HepG2 (cell line): Measurements from ENCODE around the gene AGO4. TPM values are rescaled to one million over a fixed set of nuclear protein-coding genes. Genes with fewer than 3 reads are reported as not detected.

Experiments
- CBFB ChIP-seq: sonication (generic); formaldehyde crosslinking; IDR thresholded peaks from 2 replicates; pipeline ENCODE4 v1.4.0; 2020; ENCODE audit warnings: missing genetic modification reagents
- FUBP1 ChIP-seq: sonication (generic); formaldehyde crosslinking; IDR thresholded peaks from 2 replicates; pipeline ENCODE4 v1.5.1; 2020; ENCODE audit warnings: missing genetic modification reagents, mild to moderate bottlenecking, borderline replicate concordance
- GABPB1 ChIP-seq: IDR thresholded peaks from 2 replicates; pipeline ENCODE4 v1.6.1; 2016; ENCODE audit warnings: mild to moderate bottlenecking, missing genetic modification reagents, moderate library complexity, missing compliant biosample characterization
- KDM3A ChIP-seq: IDR thresholded peaks from 2 replicates; pipeline ENCODE4 v1.6.1; 2018; ENCODE audit warnings: low read depth, missing compliant biosample characterization
- MAFK ChIP-seq, 2 experiments: IDR thresholded peaks in 1 of 2; conservative IDR thresholded peaks in 1 of 2; 2 replicates each; pipeline ENCODE4 v1.6.1; 2011; ENCODE audit warnings: improper control_type of control experiment in 2 of 2, low read length in 2 of 2
- MAX ChIP-seq: IDR thresholded peaks from 2 replicates; pipeline ENCODE4 v1.6.1; 2012; ENCODE audit warnings: inconsistent platforms
- MBD4 ChIP-seq: IDR thresholded peaks from 2 replicates; pipeline ENCODE4 v1.6.1; 2012; ENCODE audit warnings: low read length, inconsistent platforms, borderline replicate concordance
- PRDM15 ChIP-seq: sonication (generic); formaldehyde crosslinking; IDR thresholded peaks from 2 replicates; pipeline ENCODE4 v1.4.0; 2020; ENCODE audit warnings: missing genetic modification reagents
- SALL2 ChIP-seq: sonication (generic); formaldehyde crosslinking; IDR thresholded peaks from 2 replicates; pipeline ENCODE4 v1.8.1; 2023; ENCODE audit warnings: mild to moderate bottlenecking, missing genetic modification reagents, inconsistent platforms
- SIX4 ChIP-seq: sonication (generic); formaldehyde crosslinking; IDR thresholded peaks from 2 replicates; pipeline ENCODE4 v1.4.0; 2020; ENCODE audit warnings: missing genetic modification reagents
- STAG1 ChIP-seq: sonication (generic); formaldehyde crosslinking; IDR thresholded peaks from 2 replicates; pipeline ENCODE4 v1.4.0; 2020; ENCODE audit warnings: missing genetic modification reagents
- SYNCRIP ChIP-seq: fragments of 200-400 bp; formaldehyde crosslinking; IDR thresholded peaks from 2 replicates; pipeline ENCODE4 v1.6.1; 2018; ENCODE audit warnings: mild to moderate bottlenecking, low read depth, low read length; ENCODE audit not compliant: insufficient read depth
- TBL1XR1 ChIP-seq: fragments of 150-350 bp; IDR thresholded peaks from 2 replicates; pipeline ENCODE4 v1.6.1; 2014; ENCODE audit warnings: borderline replicate concordance, low read length; ENCODE audit not compliant: partially characterized antibody
- XBP1 ChIP-seq: sonication (generic); formaldehyde crosslinking; IDR thresholded peaks from 2 replicates; pipeline ENCODE4 v1.5.0; 2020; ENCODE audit warnings: missing genetic modification reagents
- ZMYM4 ChIP-seq: sonication (generic); formaldehyde crosslinking; IDR thresholded peaks from 2 replicates; pipeline ENCODE4 v1.8.1; 2023; ENCODE audit warnings: mild to moderate bottlenecking, missing genetic modification reagents
- ZNF251 ChIP-seq: sonication (generic); formaldehyde crosslinking; IDR thresholded peaks from 2 replicates; pipeline ENCODE4 v1.9.0; 2021; ENCODE audit warnings: mild to moderate bottlenecking, missing genetic modification reagents
- ZNF34 ChIP-seq: sonication (generic); formaldehyde crosslinking; IDR thresholded peaks from 2 replicates; pipeline ENCODE4 v1.4.0; 2020; ENCODE audit warnings: mild to moderate bottlenecking, missing genetic modification reagents, borderline replicate concordance
- ZNF576 ChIP-seq: sonication (generic); formaldehyde crosslinking; IDR thresholded peaks from 2 replicates; pipeline ENCODE4 v1.4.0; 2020; ENCODE audit warnings: mild to moderate bottlenecking, missing genetic modification reagents
- ZNF607 ChIP-seq: sonication (generic); formaldehyde crosslinking; IDR thresholded peaks from 2 replicates; pipeline ENCODE4 v1.5.1; 2020; ENCODE audit warnings: missing genetic modification reagents, mild to moderate bottlenecking, borderline replicate concordance
- ZNF615 ChIP-seq: sonication (generic); formaldehyde crosslinking; IDR thresholded peaks from 2 replicates; pipeline ENCODE4 v1.5.0; 2020; ENCODE audit warnings: mild to moderate bottlenecking, missing genetic modification reagents, borderline replicate concordance
- ZNF775 ChIP-seq: sonication (generic); formaldehyde crosslinking; IDR thresholded peaks from 2 replicates; pipeline ENCODE4 v1.4.0; 2020; ENCODE audit warnings: missing genetic modification reagents, mild to moderate bottlenecking, moderate library complexity, borderline replicate concordance
- ZNF776 ChIP-seq: sonication (generic); formaldehyde crosslinking; IDR thresholded peaks from 2 replicates; pipeline ENCODE4 v1.4.0; 2020; ENCODE audit warnings: mild to moderate bottlenecking, missing genetic modification reagents
- ZNF788 ChIP-seq: sonication (generic); formaldehyde crosslinking; IDR thresholded peaks from 2 replicates; pipeline ENCODE4 v1.5.0; 2020; ENCODE audit warnings: mild to moderate bottlenecking, missing genetic modification reagents, borderline replicate concordance
- ZSCAN30 ChIP-seq: sonication (generic); formaldehyde crosslinking; IDR thresholded peaks from 2 replicates; pipeline ENCODE4 v1.5.0; 2020; ENCODE audit warnings: mild to moderate bottlenecking, missing genetic modification reagents
- ZZZ3 ChIP-seq: sonication (generic); formaldehyde crosslinking; IDR thresholded peaks from 2 replicates; pipeline ENCODE4 v1.4.0; 2020; ENCODE audit warnings: missing genetic modification reagents, mild to moderate bottlenecking, borderline replicate concordance
- polyA plus RNA-seq, 8 experiments: library from polyadenylated mRNA; depleted of rRNA in 3 of 8; stranded (reverse) in 7 of 8; unstranded in 1 of 8; fragments of >200 nt; fragmentation: Illumina TruSeq in 4 of 8; extraction: Trizol in 4 of 8; gene quantifications; 2 replicates each; pipeline versions ENCODE4 v1.2.1 to v1.2.3, GENCODE V29; 2011 to 2016; ENCODE audit warnings: low read depth in 4 of 8, missing spikeins in 1 of 8, mixed read lengths in 1 of 8; ENCODE audit not compliant: insufficient read depth in 1 of 8
- total RNA-seq, 5 experiments: library from RNA; depleted of rRNA; stranded (reverse); fragments of >200 nt; fragmentation: Illumina TruSeq; extraction: Trizol; gene quantifications; 2 replicates each; pipeline ENCODE4 v1.2.3, GENCODE V29; 2016; ENCODE audit warnings: low read depth in 1 of 5

AGO4 gene
- total and polyA plus RNA-seq, 2 of the 13 experiments (the other 11 are each of a cell fraction or from before 2014, with no cell fraction given): 6.0 to 13.8 TPM

- TF ChIP-seq PRDM15 (no peak), KDM3A (no peak), MAX (0 out of 2 replicates have a peak, but pooled peaks have one; percentile 26), TBL1XR1 (no peak), FUBP1 (no peak), CBFB (CRISPR knock-in tag) (no peak), SALL2 (CRISPR knock-in tag) (no peak; the same call in 1 of the 2 replicates), ZNF576 (no peak), XBP1 (CRISPR knock-in tag) (no peak), ZNF775 (CRISPR knock-in tag) (no peak), SYNCRIP (no peak), ZNF251 (CRISPR knock-in tag) (no peak; the same call in 1 of the 2 replicates), ZNF607 (0 out of 2 replicates have a peak, but pooled peaks have one; percentile 49), GABPB1 (peak; percentile 88), MAFK (conservative IDR thresholded peaks at IDR 0.05 in 1 of 2, IDR thresholded peaks at IDR 0.05 in 1 of 2; ENCODE audit: low read length in 2 of 2) (no peak), ZNF776 (CRISPR knock-in tag) (peak; percentile 38; the same call in 1 of the 2 replicates), ZNF788 (CRISPR knock-in tag) (no peak; the same call in 1 of the 2 replicates), ZSCAN30 (CRISPR knock-in tag) (no peak), SIX4 (CRISPR knock-in tag) (no peak), ZNF615 (CRISPR knock-in tag) (no peak), STAG1 (peak; percentile 50), MBD4 (no peak), ZMYM4 (CRISPR knock-in tag) (peak; percentile 73), ZNF34 (CRISPR knock-in tag) (peak; percentile 29; the same call in 1 of the 2 replicates), ZZZ3 (CRISPR knock-in tag) (peak; percentile 75; the same call in 1 of the 2 replicates)
Observed at GRCh38 chr1:35882945-35883634, 75.3 kb downstream of the AGO4 start, which contains the start of gene AGO1 (continued).
